Tibial artery (tissue), 4 donors: Measurements from ENCODE around the gene VAT1.

Source experiments
- DNase-seq, 2 donors: peaks; one replicate each; pipeline ENCODE4 v3.0.0-alpha.2; 2019
- H3K27ac ChIP-seq, 2 donors: fragments of 200-600 bp; sonication (generic) in 1 of 2; 1 replicate in 1 of 2; 2 replicates in 1 of 2; pipeline ENCODE4 v1.5.1; 2018 to 2019; ENCODE audit warnings: mild to moderate bottlenecking in 1 of 2
- H3K27me3 ChIP-seq, 2 donors: fragments of 200-600 bp; sonication (generic) in 1 of 2; one replicate each; pipeline versions ENCODE4 v1.5.1 to v1.6.0; 2016 to 2019
- H3K36me3 ChIP-seq, 3 donors: fragments of 200-600 bp; sonication (generic) in 2 of 3; one replicate each; pipeline ENCODE4 v1.5.1; 2016 to 2019; ENCODE audit warnings: mild to moderate bottlenecking in 2 of 3
- H3K4me1 ChIP-seq, 4 donors: fragments of 200-600 bp; sonication (generic) in 2 of 4; 1 replicate in 3 of 4; 2 replicates in 1 of 4; pipeline ENCODE4 v1.5.1; 2016 to 2019
- H3K4me3 ChIP-seq, 2 donors: fragments of 200-600 bp; sonication (generic) in 1 of 2; 1 replicate in 1 of 2; 2 replicates in 1 of 2; pipeline ENCODE4 v1.5.1; 2018 to 2019; ENCODE audit warnings: mild to moderate bottlenecking in 2 of 2
- H3K9me3 ChIP-seq, 3 donors: fragments of 200-600 bp; sonication (generic) in 1 of 3; one replicate each; pipeline ENCODE4 v1.5.1; 2016 to 2019
- intact Hi-C: fragments of 100-400 bp; cut with DNase I; formaldehyde crosslinking; loops from one replicate; pipeline ENCODE4 v1.15.0; 2023; ENCODE audit warnings: low total_unique reads
- TF ChIP-seq, protein P1 (sequence below), 2 experiments: fragments of 200-600 bp in 1 of 2; fragments of 450-650 bp in 1 of 2; IDR thresholded peaks; one replicate each; pipeline ENCODE4 v1.5.1; 2017 to 2019; ENCODE audit warnings: antibody characterized with exemption in 2 of 2, mild to moderate bottlenecking in 1 of 2, moderate library complexity in 1 of 2

Gene VAT1

DNA sequence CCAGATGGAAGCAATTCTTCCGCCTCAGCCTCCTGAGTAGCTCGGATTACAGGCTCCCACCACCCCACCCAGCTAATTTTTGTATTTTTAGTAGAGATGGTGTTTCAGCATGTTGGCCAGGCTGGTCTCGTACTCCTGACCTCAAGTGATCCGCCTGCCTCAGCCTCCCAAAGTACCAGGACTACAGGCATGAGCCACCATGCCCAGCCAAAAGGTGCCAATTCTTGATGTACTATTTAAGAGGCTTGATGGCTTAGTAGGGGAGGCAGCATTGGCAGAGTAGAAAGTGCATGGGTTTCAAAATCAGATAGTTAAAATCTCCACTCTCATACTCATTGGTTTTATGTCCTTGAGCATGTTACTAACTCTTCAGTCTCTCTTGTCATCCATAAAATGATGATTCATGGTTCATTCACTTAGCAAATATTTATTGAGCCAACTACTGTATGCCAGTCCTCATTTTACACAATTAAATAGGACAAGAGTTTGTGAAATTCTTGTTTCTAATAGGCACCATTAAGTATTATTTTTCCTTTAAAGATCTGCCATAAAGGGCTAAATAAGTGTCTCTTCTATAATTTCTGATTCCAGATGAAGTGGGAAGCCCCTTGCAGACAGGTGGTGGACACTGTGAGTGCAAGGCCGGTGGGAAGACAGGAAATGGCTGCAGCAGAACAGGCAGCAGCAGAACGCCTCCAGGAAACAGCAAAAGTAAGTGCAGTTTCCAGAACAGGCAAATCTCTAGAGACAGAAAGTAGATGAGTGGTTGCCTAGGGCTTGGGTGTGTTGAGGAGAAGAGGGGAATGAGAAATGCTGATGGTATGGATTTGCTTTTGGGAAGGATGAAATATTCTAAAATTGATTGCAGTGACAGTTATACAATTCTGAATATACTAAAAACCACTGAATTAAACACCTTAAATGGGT is 32.2 kb downstream of the VAT1 start:
- Histone ChIP-seq H3K4me1 (no peaks in the 10 kb centered on the region), H3K27ac (no peak overlapping the region), H3K4me3 (no peak overlapping the region), H3K9me3 (no peaks in the 10 kb centered on the region), H3K27me3 (no peaks in the 10 kb centered on the region), H3K36me3 (peaks cover 52 to 95% (median 82%) of the 10 kb centered on the region in 3 donors)
- TF ChIP-seq, protein P1, sequence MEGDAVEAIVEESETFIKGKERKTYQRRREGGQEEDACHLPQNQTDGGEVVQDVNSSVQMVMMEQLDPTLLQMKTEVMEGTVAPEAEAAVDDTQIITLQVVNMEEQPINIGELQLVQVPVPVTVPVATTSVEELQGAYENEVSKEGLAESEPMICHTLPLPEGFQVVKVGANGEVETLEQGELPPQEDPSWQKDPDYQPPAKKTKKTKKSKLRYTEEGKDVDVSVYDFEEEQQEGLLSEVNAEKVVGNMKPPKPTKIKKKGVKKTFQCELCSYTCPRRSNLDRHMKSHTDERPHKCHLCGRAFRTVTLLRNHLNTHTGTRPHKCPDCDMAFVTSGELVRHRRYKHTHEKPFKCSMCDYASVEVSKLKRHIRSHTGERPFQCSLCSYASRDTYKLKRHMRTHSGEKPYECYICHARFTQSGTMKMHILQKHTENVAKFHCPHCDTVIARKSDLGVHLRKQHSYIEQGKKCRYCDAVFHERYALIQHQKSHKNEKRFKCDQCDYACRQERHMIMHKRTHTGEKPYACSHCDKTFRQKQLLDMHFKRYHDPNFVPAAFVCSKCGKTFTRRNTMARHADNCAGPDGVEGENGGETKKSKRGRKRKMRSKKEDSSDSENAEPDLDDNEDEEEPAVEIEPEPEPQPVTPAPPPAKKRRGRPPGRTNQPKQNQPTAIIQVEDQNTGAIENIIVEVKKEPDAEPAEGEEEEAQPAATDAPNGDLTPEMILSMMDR (IDR thresholded peaks at IDR 0.05) = no peak
- DNase-seq = no peak
- intact Hi-C loops = no loop called here

DNA sequence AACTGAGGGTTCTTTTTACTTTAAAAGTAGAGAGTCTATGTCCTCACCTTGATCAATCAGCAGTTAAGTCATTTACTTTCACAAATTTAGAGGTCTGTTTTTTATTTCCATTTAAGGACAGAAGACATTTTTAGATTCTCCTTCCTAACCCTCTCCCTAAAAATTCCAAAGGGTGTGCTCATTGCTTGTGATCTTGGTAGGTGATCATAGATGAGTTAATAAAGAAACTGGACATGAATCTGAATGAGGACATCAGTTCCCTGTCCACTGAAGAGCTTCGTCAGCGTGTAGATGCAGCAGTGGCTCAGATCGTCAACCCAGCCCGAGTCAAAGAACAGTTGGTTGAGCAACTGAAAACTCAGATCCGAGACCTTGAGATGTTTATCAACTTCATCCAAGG is 33.0 kb downstream of the VAT1 start:
- no peaks in the 10 kb centered on the region for H3K4me1 ChIP-seq
- TF ChIP-seq, protein P1 (IDR thresholded peaks at IDR 0.05) = no peak
- no peak overlapping the region for H3K27ac ChIP-seq
- H3K9me3 ChIP-seq = no peaks in the 10 kb centered on the region
- no peak for DNase-seq
- peaks cover 52 to 96% (median 83%) of the 10 kb centered on the region in 3 donors for H3K36me3 ChIP-seq
- H3K4me3 ChIP-seq = no peak overlapping the region
- no peaks in the 10 kb centered on the region for H3K27me3 ChIP-seq
- intact Hi-C loops = no loop called here

DNA sequence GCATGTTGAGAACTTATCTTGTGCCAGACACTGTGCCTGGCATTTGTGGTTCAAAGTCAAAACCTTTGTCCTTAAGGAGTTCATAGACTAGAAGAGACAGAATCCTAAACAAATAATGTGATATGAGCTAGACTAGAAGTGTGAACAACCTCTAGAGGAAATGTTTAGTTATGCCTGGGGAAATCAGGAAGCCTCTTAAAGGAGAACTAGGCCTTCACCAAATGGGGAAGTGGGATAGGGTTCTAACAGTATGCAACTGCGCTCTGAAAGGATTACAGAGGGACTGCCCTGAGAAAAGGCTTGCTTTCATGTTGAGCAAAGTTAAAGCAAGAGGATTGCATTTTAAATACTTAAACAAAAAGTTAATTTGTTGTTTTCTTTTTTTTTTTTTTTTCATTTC is 37.0 kb downstream of the VAT1 start:
- H3K36me3 ChIP-seq = peaks cover 36 to 65% (median 49%) of the 10 kb centered on the region in 3 donors
- DNase-seq = no peak
- intact Hi-C loops = no loop called here
- TF ChIP-seq, protein P1 (IDR thresholded peaks at IDR 0.05) = no peak
- peaks cover 0 to 18% (median 10%) of the 10 kb centered on the region in 4 donors for H3K4me1 ChIP-seq
- no peak overlapping the region for H3K27ac ChIP-seq
- no peak overlapping the region for H3K4me3 ChIP-seq
- H3K27me3 ChIP-seq = no peaks in the 10 kb centered on the region
- no peaks in the 10 kb centered on the region for H3K9me3 ChIP-seq

DNA sequence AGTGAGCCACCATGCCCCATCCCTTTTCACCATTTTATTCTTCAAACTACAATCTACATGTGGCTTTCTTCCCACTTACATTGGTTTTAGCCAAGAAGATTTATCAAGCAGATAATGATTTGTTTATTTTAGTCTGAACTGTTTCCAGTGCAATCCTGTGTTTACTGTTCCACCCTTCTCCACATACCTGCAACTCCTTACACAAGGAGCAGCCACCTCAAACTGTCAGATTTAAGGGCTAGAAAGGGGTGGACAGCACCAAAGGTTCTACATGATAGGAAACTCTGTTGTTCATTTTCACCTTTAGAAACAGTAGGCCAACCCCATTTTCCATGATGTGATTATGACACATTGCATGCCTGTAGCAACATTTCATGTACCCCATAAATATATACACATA is 39.9 kb downstream of the VAT1 start:
- no peak overlapping the region for H3K4me3 ChIP-seq
- DNase-seq = no peak
- TF ChIP-seq, protein P1 (IDR thresholded peaks at IDR 0.05) = no peak
- no peaks in the 10 kb centered on the region for H3K27me3 ChIP-seq
- H3K27ac ChIP-seq = no peak overlapping the region
- H3K36me3 ChIP-seq = peaks cover 6 to 35% (median 19%) of the 10 kb centered on the region in 3 donors
- peaks cover 4 to 28% (median 19%) of the 10 kb centered on the region in 4 donors for H3K4me1 ChIP-seq
- no peaks in the 10 kb centered on the region for H3K9me3 ChIP-seq
- intact Hi-C loops = no loop called here

DNA sequence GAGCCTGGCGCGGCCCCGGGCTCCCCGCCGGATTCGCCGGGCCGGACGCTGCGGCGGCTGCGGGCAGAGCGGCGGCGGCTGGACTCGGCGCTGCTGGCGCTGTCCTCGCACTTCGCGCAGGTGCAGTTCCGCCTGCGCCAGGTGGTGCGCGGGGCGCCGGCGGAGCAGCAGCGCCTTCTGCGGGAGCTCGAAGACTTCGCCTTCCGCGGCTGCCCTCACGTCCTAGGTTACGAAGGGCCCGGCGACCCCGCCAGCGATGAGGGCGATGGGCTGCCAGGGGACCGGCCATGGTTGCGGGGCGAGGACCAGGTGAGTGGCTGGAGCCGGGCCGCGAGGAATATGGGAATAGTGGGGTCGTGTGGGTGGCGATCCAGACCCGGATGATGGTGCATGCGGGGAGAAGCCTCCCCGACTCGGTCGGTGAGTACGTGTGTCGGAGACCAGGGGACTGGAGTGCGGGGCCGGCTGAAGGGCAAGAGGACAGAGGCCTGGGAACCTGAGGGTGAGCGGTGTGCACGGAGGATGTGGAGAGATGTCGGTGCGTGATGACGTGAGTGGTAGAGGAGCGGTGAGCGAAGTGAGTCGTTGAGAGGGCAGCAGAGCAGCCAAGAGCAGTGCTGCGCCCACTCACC is 41.3 kb downstream of the VAT1 start:
- DNase-seq = no peak
- Histone ChIP-seq H3K4me1 (peaks cover 4 to 28% (median 19%) of the 10 kb centered on the region in 4 donors), H3K36me3 (peaks cover 0 to 21% (median 6%) of the 10 kb centered on the region in 3 donors), H3K9me3 (no peaks in the 10 kb centered on the region), H3K27me3 (no peaks in the 10 kb centered on the region), H3K4me3 (peak overlapping the region; percentile 81 to 84), H3K27ac (peak overlapping the region; percentile 72 to 74)
- intact Hi-C loops = no loop called here
- TF ChIP-seq, protein P1 (IDR thresholded peaks at IDR 0.05) = no peak
